Panc1 (cell line): ENCODE measurements around the gene P2RY8.

Source experiments
- CTCF ChIP-seq: fragments of 450-650 bp; IDR thresholded peaks from 2 replicates; pipeline ENCODE4 v1.5.1; 2017; ENCODE audit warnings: mild to moderate bottlenecking
- POLR2AphosphoS5 ChIP-seq: IDR thresholded peaks from 2 replicates; pipeline ENCODE4 v1.6.1; 2012; ENCODE audit warnings: mild to moderate bottlenecking, low read depth, low read length, moderate library complexity

- no peak for TF ChIP-seq POLR2AphosphoS5
- TF ChIP-seq CTCF: no peak
These were observed 17.7 kb upstream of the P2RY8 start for GRCh38 chrX:1554469-1555210.
